ENCODE results near the gene SRD5A1.
A peak's percentile ranks its signal among the peaks of the same experiment; 100 is the strongest.

The SRD5A1 gene

DNA sequence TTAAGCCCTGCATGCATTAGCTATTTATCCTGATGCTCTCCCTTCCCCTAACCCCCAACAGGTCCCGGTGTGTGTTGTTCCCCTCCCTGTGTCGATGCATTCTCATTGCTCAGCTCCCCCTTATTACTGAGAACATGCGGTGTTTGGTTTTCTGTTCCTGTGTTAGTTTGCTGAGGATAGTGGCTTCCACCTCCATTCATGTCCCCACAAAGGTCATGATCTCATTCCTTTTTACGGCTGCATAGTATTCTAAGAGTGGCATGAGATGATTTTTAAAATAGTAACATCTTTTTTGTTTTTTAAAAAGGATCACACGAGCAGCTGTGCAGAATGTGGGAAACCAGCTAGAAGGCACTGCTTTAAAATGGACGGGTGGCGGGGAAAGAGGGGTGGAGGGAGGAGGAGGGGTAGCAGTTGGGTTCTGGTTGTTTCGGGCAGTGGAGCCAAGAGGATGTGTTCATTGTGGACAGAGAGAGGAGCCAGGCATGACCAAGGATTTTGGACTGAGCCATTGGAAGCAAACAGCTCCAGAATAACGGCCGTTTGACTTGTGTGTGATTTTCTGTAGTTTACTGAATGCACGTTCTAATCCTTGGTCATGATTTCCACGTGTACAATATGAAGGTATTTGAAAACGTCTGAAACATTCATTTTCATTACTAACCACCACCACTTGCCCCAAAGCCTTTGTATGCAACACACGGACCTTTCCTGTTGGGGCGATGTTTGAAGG lies 78.3 kb downstream of the SRD5A1 start:
- no peaks in the 10 kb centered on the region for H3K36me3 ChIP-seq (ENCODE audit: insufficient read depth, low read length)
- H3K27me3 ChIP-seq (ENCODE audit: insufficient read depth, low read length), result no peaks in the 10 kb centered on the region
- peak overlapping the region; percentile 90 for H3K27ac ChIP-seq (ENCODE audit: low read depth, low read length)
- H3K4me1 ChIP-seq (ENCODE audit: control insufficient read depth, insufficient read depth, low read length, unreplicated experiment), result peaks cover 9% of the 10 kb centered on the region
- peak overlapping the region; percentile 96 for H2AFZ ChIP-seq (ENCODE audit: low read length, unreplicated experiment)
- H3K4me3 ChIP-seq (ENCODE audit: low read depth, low read length), result peak overlapping the region; percentile 80
- H3K79me2 ChIP-seq (ENCODE audit: control insufficient read depth, insufficient read depth, low read length, unreplicated experiment), result peaks cover 25% of the 10 kb centered on the region

DNA sequence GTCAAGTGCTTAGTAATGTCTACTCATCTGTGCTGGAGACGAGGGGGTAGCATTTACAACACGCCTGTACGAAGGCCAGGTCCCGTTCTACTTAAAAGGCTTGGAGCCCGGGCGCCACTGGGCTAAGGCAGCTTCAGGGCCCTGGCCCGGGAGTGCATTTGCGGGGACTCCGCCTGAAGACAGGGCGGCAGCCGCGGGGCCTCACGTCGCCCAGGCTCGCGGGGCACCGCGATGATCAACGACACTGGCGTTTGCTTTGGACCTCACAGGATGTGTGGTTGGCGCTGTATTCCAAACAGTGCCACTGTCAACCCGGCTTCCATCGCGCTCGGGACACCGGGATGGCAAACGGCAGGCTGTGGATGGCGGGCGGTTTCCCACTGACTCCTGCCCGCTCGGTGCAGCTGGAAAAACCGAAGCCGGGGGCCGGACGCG lies 78.9 kb downstream of the SRD5A1 start:
- no peaks in the 10 kb centered on the region for H3K27me3 ChIP-seq (ENCODE audit: insufficient read depth, low read length)
- H3K4me1 ChIP-seq (ENCODE audit: control insufficient read depth, insufficient read depth, low read length, unreplicated experiment), result peaks cover 15% of the 10 kb centered on the region
- peak overlapping the region; percentile 80 for H3K4me3 ChIP-seq (ENCODE audit: low read depth, low read length)
- peak overlapping the region; percentile 96 for H2AFZ ChIP-seq (ENCODE audit: low read length, unreplicated experiment)
- H3K36me3 ChIP-seq (ENCODE audit: insufficient read depth, low read length), result no peaks in the 10 kb centered on the region
- peaks cover 31% of the 10 kb centered on the region for H3K79me2 ChIP-seq (ENCODE audit: control insufficient read depth, insufficient read depth, low read length, unreplicated experiment)
- peak overlapping the region; percentile 90 for H3K27ac ChIP-seq (ENCODE audit: low read depth, low read length)

DNA sequence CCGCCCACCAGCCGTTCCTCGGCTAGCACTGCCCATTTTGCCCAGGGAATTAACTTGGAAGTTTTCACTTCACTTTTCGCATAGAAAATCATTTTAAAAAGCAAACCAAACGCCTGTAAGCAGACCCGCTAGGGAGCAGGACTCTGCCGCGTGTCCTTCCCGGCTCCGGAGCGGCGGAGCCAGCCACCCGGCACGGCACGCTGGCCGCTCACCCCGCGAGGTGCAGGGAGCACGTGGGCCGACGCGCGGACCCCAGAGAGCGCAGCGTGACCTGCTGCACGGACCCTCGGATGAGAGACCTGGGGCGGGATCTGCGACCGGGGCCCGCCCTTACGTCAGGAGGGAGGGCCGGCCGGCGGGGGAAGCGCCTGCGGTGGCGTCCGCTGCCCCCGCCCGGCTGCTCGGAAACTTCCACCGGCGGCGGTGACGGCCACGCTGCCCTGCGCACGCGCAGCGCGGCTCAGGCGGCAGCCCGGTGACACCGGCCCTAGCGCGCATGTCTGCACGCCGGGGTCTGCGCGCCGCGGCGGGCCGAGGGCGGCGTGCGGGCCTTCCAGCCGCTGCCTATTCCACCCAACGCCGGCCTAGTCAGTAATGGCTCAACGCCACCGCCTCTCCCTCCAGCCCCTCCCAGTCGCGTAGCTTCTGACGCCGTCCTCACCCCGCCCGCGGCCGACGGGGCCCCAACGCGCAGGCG lies 79.5 kb downstream of the SRD5A1 start:
- H3K27me3 ChIP-seq (ENCODE audit: insufficient read depth, low read length), result no peaks in the 10 kb centered on the region
- peak overlapping the region; percentile 96 for H2AFZ ChIP-seq (ENCODE audit: low read length, unreplicated experiment)
- peaks cover 37% of the 10 kb centered on the region for H3K79me2 ChIP-seq (ENCODE audit: control insufficient read depth, insufficient read depth, low read length, unreplicated experiment)
- H3K4me1 ChIP-seq (ENCODE audit: control insufficient read depth, insufficient read depth, low read length, unreplicated experiment), result peaks cover 19% of the 10 kb centered on the region
- no peaks in the 10 kb centered on the region for H3K36me3 ChIP-seq (ENCODE audit: insufficient read depth, low read length)
- peak overlapping the region; percentile 90 for H3K27ac ChIP-seq (ENCODE audit: low read depth, low read length)
- peak overlapping the region; percentile 80 for H3K4me3 ChIP-seq (ENCODE audit: low read depth, low read length)

DNA sequence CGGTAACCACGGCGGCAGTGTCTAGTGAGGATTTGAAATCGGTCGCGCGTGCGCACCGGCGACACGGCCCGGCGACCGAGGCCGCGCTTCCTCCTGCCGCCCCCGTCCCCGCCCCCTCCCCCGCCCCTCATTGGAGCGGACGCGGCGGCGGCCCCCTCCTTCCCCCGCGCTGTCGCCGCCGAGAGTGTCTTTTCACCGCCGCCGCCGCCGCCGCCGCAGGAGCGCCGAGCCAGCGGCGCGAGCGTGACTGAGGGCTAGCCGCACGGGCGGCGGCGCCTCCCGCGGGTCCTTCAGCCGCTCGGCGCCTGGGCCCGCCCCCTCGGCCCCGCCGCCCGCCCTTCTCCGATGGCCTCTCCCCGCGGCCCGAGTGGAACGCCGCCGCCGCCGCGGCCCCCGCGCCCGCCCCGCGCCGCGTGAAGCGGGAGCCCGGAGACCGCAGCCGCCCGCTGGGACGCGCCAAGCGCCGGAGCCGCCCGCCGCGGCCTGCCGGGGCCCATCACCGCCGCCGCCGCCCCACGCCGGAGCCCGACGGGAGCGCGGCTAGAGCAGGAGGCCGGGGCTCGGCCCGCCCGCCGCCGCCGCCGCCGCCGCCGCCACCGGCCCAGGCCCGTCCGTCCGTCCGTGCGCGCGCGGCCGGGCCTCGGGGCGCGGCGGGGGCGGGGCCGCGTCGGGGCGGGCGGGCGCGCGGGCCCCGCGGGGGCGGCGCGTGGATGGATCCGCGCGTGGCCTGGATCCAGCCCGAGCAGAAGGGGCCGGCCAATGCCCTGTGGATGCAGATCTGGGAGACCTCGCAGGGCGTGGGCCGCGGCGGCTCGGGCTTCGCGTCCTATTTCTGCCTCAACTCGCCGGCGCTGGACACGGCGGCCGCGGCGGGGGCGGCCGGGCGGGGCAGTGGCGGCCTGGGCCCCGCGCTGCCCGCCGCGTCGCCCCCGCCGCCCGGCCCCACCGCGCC lies 80.3 kb downstream of the SRD5A1 start, which contains the start of gene TENT4A:
TSS of gene TENT4A (plus strand) at position 159 of the 952 bp plus-strand sequence. CDS start at position 711, 552 bp downstream.
- no peaks in the 10 kb centered on the region for H3K27me3 ChIP-seq (ENCODE audit: insufficient read depth, low read length)
- peaks cover 24% of the 10 kb centered on the region for H3K4me1 ChIP-seq (ENCODE audit: control insufficient read depth, insufficient read depth, low read length, unreplicated experiment)
- peak within 1 kb of the TSS; percentile 98 for H3K4me3 ChIP-seq (ENCODE audit: low read depth, low read length)
- peaks cover 45% of the 10 kb centered on the region for H3K79me2 ChIP-seq (ENCODE audit: control insufficient read depth, insufficient read depth, low read length, unreplicated experiment)
- no peaks in the 10 kb centered on the region for H3K36me3 ChIP-seq (ENCODE audit: insufficient read depth, low read length)
- peak within 1 kb of the TSS; percentile 90 for H3K27ac ChIP-seq (ENCODE audit: low read depth, low read length)
- peak within 1 kb of the TSS; percentile 96 for H2AFZ ChIP-seq (ENCODE audit: low read length, unreplicated experiment)

DNA sequence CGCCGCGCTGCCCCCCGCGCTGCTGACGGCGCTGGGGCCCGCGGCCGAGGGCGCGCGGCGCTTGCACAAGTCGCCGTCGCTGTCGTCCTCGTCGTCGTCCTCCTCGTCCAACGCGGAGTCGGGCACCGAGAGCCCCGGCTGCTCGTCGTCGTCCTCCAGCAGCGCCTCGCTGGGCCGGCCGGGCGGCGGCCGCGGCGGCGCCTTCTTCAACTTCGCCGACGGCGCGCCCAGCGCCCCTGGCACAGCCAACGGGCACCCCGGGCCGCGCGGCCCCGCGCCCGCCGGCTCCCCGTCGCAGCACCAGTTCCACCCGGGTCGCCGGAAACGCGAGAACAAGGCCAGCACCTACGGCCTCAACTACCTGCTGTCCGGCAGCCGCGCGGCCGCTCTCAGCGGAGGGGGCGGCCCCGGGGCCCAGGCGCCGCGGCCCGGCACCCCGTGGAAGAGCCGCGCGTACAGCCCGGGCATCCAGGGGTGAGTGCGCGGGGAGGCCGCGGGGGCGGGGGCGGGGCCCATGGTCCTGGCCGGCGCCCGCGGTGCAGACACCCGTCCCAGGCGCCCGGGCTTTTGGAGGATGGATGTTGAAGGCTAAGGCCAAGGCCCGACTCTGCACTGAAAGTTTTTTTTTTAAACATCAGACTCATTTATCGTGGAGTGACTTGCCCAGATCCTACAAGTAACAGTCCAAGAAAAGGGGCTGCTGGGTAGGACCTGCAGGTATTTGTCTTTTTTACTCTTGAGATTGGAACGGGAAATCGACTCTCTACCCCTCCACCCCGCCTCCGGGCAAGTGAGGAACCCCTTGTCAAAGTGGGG lies 81.2 kb downstream of the SRD5A1 start:
- Histone ChIP-seq H3K4me1 (ENCODE audit: control insufficient read depth, insufficient read depth, low read length, unreplicated experiment) (peaks cover 26% of the 10 kb centered on the region), H3K27ac (ENCODE audit: low read depth, low read length) (no peak overlapping the region), H3K4me3 (ENCODE audit: low read depth, low read length) (peak overlapping the region; percentile 98), H3K36me3 (ENCODE audit: insufficient read depth, low read length) (no peaks in the 10 kb centered on the region), H3K79me2 (ENCODE audit: control insufficient read depth, insufficient read depth, low read length, unreplicated experiment) (peaks cover 53% of the 10 kb centered on the region), H3K27me3 (ENCODE audit: insufficient read depth, low read length) (no peaks in the 10 kb centered on the region), H2AFZ (ENCODE audit: low read length, unreplicated experiment) (peak overlapping the region; percentile 47)

DNA sequence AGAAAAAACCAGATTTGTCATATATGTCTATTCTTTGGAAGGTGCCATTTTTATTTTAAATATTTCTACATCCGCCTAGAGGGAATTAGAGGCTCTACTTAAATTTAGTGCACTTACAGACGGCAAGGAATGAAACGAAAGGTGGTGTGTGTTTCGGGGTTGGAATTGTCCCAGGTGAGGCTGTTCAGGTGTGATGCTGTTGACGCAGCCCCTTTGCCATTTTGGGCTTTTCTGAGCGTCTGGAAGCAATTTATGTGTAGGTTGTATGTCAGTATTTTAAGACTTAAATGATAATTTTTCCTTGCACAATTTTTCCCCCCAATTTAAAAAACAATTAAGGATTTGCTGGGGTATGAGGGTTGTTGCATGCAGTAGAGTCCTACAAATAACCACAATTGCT lies 82.0 kb downstream of the SRD5A1 start:
- Histone ChIP-seq H3K4me3 (ENCODE audit: low read depth, low read length) (peak overlapping the region; percentile 98), H3K27me3 (ENCODE audit: insufficient read depth, low read length) (no peaks in the 10 kb centered on the region), H3K79me2 (ENCODE audit: control insufficient read depth, insufficient read depth, low read length, unreplicated experiment) (peaks cover 61% of the 10 kb centered on the region), H3K27ac (ENCODE audit: low read depth, low read length) (no peak overlapping the region), H3K4me1 (ENCODE audit: control insufficient read depth, insufficient read depth, low read length, unreplicated experiment) (peaks cover 31% of the 10 kb centered on the region), H3K36me3 (ENCODE audit: insufficient read depth, low read length) (no peaks in the 10 kb centered on the region), H2AFZ (ENCODE audit: low read length, unreplicated experiment) (no peak overlapping the region)

DNA sequence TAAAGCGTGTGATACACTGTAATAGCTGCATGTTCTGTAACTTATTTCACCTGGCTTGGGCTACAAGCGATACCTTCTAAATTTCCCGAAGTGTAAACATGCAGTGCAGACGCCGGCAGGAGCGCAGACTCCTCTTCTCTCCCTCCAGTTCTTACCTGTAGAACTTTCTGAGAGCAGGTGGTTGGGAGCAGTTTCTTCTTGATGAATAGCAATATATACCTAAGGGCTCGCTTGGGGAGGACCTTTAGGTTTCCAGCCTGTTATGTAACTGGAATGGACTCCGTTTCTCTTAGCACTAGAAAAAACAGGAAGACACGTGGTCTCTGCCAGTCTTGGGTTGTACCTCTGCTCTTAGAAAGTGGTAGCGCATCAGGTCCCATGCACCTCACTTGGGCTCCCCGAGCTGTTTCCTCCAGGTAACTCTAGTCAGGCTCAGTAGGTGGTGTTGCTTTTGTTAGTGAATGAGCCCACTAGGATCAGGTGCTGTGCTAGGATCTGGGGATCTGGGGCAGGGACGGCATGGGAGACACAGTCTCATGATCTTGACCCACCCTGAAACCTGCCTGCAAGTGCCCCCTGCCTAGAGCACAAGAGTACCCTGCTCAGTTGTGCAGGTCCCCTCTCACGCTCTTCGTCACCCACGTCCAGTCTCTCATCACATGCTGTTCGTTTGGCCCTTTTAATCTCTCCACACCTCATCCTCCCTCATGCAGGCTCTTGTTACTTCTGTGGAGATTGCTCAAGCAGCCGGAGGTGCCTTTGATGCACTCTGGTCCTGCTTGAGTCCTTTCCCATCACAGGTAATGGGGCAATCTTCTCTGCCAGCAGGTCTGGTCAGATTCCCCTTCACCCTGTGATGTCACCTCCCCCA lies 82.8 kb downstream of the SRD5A1 start:
- no peaks in the 10 kb centered on the region for H3K27me3 ChIP-seq (ENCODE audit: insufficient read depth, low read length)
- H2AFZ ChIP-seq (ENCODE audit: low read length, unreplicated experiment), result no peak overlapping the region
- H3K79me2 ChIP-seq (ENCODE audit: control insufficient read depth, insufficient read depth, low read length, unreplicated experiment), result peaks cover 68% of the 10 kb centered on the region
- H3K4me3 ChIP-seq (ENCODE audit: low read depth, low read length), result peak overlapping the region; percentile 98
- no peak overlapping the region for H3K27ac ChIP-seq (ENCODE audit: low read depth, low read length)
- peaks cover 36% of the 10 kb centered on the region for H3K4me1 ChIP-seq (ENCODE audit: control insufficient read depth, insufficient read depth, low read length, unreplicated experiment)
- H3K36me3 ChIP-seq (ENCODE audit: insufficient read depth, low read length), result no peaks in the 10 kb centered on the region

DNA sequence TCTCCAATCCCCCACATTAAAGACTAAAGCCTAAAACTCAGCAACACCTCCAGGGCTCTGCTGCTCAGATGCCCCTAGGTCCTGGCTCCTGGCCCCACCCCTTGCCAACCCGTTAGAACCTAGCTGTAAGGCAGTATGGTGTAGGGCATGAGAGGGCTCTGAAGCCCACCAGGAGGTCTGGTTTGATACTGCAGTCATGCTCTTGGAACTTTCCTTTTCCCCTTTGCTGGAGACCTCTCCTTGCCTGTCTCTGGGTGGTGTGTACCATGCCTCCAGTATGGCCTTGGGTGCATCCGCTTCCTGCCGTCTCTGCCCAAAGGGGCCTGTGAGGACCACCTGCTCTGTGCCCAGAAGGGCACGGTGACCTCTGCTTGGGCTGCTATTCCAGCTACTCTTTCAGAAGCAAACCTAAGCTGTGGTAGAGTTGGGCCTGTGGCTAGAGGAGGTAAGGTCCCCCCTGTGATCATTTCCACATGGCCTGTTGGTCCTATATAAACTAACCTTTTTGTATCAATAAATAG lies 83.4 kb downstream of the SRD5A1 start:
- H2AFZ ChIP-seq (ENCODE audit: low read length, unreplicated experiment), result no peak overlapping the region
- H3K27ac ChIP-seq (ENCODE audit: low read depth, low read length), result no peak overlapping the region
- peaks cover 75% of the 10 kb centered on the region for H3K79me2 ChIP-seq (ENCODE audit: control insufficient read depth, insufficient read depth, low read length, unreplicated experiment)
- peaks cover 42% of the 10 kb centered on the region for H3K4me1 ChIP-seq (ENCODE audit: control insufficient read depth, insufficient read depth, low read length, unreplicated experiment)
- no peaks in the 10 kb centered on the region for H3K27me3 ChIP-seq (ENCODE audit: insufficient read depth, low read length)
- peak overlapping the region; percentile 98 for H3K4me3 ChIP-seq (ENCODE audit: low read depth, low read length)
- no peaks in the 10 kb centered on the region for H3K36me3 ChIP-seq (ENCODE audit: insufficient read depth, low read length)

DNA sequence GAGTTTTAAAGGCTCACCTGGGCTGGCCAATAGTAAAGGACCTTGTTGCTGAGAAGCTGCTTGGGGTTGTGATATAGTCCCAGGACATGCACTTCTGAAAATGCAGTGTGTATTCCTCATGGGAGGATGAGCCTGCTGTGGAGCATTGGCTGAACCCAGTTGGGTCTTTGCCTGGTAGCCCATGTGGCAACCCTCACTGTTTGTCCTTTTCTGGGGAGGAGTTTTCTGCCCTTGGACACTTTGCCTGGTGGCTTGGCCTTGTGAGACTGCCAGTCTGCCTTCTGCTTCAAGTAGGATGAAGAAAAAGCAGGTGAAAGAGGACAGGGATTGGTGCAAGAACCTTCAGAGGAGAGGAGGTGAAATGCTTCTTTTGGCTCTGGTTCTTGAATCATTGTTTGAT lies 84.0 kb downstream of the SRD5A1 start:
- Histone ChIP-seq H3K4me1 (ENCODE audit: control insufficient read depth, insufficient read depth, low read length, unreplicated experiment) (peaks cover 43% of the 10 kb centered on the region), H2AFZ (ENCODE audit: low read length, unreplicated experiment) (no peak overlapping the region), H3K36me3 (ENCODE audit: insufficient read depth, low read length) (no peaks in the 10 kb centered on the region), H3K27me3 (ENCODE audit: insufficient read depth, low read length) (no peaks in the 10 kb centered on the region), H3K27ac (ENCODE audit: low read depth, low read length) (no peak overlapping the region), H3K79me2 (ENCODE audit: control insufficient read depth, insufficient read depth, low read length, unreplicated experiment) (peaks cover 80% of the 10 kb centered on the region), H3K4me3 (ENCODE audit: low read depth, low read length) (peak overlapping the region; percentile 98; the same call in 1 of the 2 replicates)

Measured in ACC112 (cell line).